MV-4-11 (cell line): ENCODE measurements around the gene DEPP1.

Source experiments
- DNase-seq: peaks from one replicate; lab custom pipeline; 2025; lab: John Stamatoyannopoulos, UW

The DEPP1 gene

DNA sequence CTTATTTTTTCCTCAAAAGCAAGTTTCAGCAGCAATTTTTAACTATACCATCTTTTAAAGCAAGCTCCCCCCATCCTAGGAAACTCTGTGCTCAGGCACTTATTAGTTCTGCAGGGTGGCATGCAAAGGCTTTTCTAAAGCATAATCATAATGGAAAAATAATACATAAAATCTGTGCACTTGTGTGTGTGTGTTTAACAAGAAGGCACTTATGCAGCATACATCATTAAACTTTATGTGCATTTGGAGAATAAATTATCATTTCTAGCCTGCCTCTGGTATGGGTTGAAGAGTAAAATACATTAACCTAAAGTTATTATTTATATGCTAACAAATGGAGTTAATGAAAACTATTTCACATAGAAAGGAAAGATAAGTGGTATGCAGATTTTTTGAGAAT is 24.6 kb downstream of the DEPP1 start:
- no peak for DNase-seq

DNA sequence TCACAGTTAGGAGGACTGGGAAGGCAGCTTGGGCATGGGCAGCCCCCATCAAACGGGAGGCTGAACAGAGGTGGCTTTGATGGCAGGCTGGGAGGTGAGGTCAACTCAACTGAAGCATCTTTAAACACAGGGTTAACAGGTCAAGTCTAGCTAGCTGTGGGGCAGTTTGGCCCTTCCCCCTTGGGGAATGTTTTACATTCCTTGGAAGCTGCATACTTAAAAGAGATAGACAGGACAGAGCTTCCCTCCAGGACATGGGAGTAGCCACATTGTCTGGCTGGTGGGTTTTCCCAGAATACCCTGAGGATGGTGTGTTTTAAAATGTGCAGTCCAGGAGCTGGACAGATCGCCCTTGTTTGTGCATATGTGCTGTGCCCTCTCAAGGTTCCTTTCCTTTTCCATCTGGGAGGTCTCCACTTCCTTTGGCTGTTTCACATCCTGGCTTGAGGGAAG is 25.8 kb downstream of the DEPP1 start:
- DNase-seq: no peak

GRCh38 chr10:44951576-44952226 is 26.9 kb downstream of the DEPP1 start:
- DNase-seq: no peak

- DNase-seq: peak; percentile 53
These were observed 28.0 kb downstream of the DEPP1 start for GRCh38 chr10:44950326-44951225.

GRCh38 chr10:44949915-44950314 is 28.7 kb downstream of the DEPP1 start:
- DNase-seq: no peak

- no peak for DNase-seq
These were observed 29.3 kb downstream of the DEPP1 start for GRCh38 chr10:44949127-44949802.

DNA sequence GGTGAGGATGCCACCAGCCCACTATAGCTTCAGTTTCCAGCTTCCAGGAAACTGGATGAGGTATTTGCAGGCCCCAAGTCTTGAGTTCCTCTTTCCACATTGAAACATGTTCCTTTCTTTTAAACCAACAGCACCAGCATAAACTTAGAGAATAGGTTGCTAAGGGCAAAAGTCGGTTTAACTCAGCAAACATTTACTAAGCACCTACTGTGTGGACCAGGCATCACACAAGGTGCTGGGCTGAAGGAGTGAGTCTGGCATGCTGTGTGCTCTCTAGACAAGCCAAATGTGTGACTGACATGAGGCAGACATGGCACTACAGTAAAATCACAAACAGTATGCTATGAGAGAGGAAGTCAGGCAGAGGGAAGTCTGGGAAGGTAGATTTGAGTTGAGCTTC is 30.0 kb downstream of the DEPP1 start:
- peak; percentile 48 for DNase-seq

DNA sequence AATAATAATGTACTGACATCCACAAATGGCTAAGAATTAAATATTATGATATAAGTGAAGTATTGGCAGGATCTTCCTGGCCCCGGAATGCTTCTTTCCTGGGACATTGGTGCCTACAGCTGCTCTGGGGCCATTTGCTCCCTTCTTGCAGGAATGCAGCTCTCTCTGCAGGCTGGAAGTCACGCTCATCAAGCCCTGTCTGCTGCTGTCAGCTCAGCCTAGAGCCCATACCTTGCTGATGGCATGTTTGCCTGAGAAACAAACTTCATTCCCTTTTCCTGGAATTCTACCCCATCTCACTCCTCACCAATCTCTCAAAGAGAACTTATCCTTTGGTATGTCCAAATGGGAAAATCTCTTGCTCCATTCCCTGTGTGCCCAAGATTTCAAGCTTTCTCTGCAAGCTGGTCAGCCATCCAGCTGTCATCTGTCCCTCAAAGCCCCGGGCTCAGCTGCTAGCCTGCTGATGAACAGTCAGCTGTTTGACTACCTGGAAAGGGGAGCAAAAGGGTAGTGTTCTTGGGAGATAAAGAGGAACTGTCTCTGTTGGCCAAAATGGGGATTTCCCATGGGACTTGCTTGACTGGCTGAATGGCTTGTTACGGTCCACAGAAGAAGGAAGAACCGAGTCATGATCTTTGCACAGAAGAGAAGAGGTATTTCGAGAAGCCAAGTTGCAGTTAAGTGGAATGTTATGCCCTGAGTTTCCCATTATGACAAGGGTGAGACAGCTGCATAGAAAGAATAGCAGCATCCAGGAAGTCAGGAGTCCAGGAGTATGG is 31.0 kb downstream of the DEPP1 start:
- no peak for DNase-seq

DNA sequence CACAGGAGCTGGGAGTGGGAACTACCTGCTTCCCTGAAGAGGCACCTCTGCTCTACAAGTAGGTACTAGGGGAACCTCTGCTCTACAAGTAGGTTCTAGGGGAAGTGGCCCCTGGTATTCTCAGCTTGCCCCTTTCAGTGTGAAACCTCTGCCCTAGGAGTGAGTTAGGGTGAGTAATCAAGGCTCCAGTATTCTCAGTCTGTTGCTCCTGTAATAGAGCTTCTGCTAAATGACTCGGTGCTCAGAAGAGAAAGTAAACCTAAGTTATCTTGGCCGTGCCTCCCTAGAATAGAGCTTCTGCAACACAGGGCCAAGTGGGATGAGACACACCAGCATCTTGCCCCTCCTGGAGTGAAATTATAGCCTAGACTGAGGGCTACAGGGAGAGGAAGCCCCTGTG is 32.4 kb downstream of the DEPP1 start:
- DNase-seq: peak; percentile 50

DNA sequence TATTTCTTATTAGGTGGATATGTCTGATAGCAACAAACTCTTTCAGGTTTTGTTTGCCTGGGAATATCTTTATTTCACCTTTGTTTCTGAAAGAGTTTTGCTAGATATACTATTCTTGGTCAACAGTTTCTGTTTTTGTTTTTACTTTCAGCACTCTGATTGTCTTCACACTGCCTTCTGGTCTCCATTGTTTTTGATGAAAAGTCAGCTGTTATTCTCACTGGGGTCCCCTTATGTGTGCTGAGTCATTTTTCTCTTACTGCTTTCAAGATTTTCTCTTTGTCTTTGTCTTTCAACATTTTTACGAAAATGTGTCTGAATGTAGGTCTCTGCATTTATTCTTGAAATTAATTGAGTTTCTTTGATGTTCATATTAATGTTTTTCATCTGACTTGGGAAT is 34.3 kb downstream of the DEPP1 start:
- no peak for DNase-seq

- DNase-seq: peak; percentile 91
These were observed 38.8 kb downstream of the DEPP1 start for GRCh38 chr10:44939691-44940401.

DNA sequence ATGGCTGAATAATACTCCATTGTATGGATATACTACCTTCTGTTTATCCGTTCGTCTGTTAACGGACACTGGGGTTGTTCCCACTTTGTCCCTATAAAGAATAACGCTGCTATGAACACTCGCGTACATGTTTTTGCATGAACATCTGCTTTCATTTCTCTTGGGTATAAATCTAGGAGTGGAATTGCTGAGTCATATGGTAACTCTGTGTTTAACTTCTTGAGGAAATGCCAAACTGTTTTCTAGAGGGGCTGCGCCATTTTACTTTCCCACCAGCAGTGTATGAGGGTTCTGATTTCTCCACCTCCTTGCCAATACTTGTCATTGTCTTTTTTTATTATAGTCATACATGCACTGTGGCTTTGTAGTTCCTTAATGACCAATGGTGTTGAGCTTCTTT is 39.7 kb downstream of the DEPP1 start:
- DNase-seq: peak; percentile 64

- DNase-seq: peak; percentile 78
These were observed 41.2 kb downstream of the DEPP1 start for GRCh38 chr10:44937196-44938005.

DNA sequence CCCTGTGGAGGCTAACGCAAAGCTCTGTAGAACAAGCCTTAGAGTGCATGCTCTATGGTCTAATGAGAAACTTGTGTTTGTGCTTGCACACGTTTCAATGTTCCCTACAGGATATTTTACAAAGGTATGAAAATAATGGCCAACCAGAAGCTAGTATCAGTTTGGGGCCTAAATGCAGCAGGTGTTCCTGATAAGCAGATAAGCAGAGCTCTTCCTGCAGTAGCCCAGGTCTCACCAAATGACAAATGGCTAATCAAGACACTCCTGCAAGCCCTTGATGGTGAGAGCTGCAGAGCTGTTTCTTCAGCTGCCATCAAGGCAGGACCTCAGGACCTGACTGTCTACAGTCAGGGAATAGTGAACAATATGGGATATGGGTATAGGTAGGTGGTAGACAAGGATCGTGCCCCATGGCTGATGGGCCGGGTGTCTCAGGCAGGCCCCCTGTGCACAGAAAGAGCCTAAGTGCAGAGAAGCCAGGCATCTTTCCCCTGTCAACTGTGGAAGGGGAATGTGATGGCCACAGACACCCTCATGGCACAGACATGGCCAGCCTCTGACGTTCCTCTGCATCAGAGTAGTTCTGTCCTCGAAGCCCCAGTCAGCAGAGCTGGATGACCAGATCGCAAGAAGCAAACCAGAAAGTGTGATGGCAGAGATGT is 42.2 kb downstream of the DEPP1 start:
- DNase-seq: no peak

DNA sequence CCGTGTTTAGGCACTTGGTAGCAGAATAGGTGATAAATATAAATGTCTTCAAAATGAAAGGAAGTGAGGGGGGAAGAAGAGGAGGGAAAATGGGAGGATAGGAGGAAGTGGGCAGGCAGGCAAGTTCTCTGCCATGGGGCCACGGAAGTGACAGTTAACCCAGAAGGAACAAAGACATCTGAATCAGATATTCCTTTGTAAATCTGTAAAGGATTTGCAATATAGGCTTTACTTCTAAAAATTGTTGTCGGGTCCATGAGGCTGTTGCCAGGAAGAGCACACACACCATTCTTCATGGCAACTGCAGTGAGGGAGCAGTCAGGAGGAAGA is 42.7 kb downstream of the DEPP1 start:
- DNase-seq: peak; percentile 83

GRCh38 chr10:44935201-44935965 is 43.2 kb downstream of the DEPP1 start:
- no peak for DNase-seq

GRCh38 chr10:44934416-44935200 is 44.0 kb downstream of the DEPP1 start:
- DNase-seq: no peak
